Loucy (cell line): ENCODE data around the gene GNB1L.

Experiments
- H2AFZ ChIP-seq: fragments of 200-600 bp; sonication (generic); 2 replicates; pipeline ENCODE4 v1.6.0; 2016; ENCODE audit warnings: antibody characterized with exemption, mild to moderate bottlenecking, low read length, moderate library complexity
- H3F3A ChIP-seq: fragments of 200-600 bp; 2 replicates; pipeline ENCODE4 v1.6.0; 2016; ENCODE audit warnings: antibody characterized with exemption, low read depth, mild to moderate bottlenecking
- H3K27me3 ChIP-seq: fragments of 200-600 bp; sonication (generic); 2 replicates; pipeline ENCODE4 v1.6.1; 2014; ENCODE audit warnings: low read length, mild to moderate bottlenecking; ENCODE audit not compliant: insufficient read depth, poor library complexity, severe bottlenecking
- H3K36me3 ChIP-seq: fragments of 200-600 bp; sonication (generic); 2 replicates; pipeline ENCODE4 v1.6.1; 2016; ENCODE audit warnings: low read length; ENCODE audit not compliant: insufficient read depth
- H3K4me1 ChIP-seq: fragments of 200-600 bp; sonication (generic); 2 replicates; pipeline ENCODE4 v1.5.1; 2014; ENCODE audit warnings: low read length, mild to moderate bottlenecking; ENCODE audit not compliant: insufficient read depth, poor library complexity, severe bottlenecking
- H3K4me2 ChIP-seq: fragments of 200-600 bp; sonication (generic); 2 replicates; pipeline ENCODE4 v1.6.0; 2014; ENCODE audit warnings: antibody characterized with exemption, low read length, low read depth, mild to moderate bottlenecking; ENCODE audit not compliant: poor library complexity, severe bottlenecking
- H3K4me3 ChIP-seq: fragments of 200-600 bp; sonication (generic); 2 replicates; pipeline ENCODE4 v1.5.1; 2014; ENCODE audit warnings: low read length, mild to moderate bottlenecking, mixed read lengths; ENCODE audit not compliant: poor library complexity, severe bottlenecking
- H3K79me2 ChIP-seq: fragments of 200-600 bp; sonication (generic); 2 replicates; pipeline ENCODE4 v1.6.1; 2014; ENCODE audit warnings: low read length; ENCODE audit not compliant: insufficient read depth
- H3K9ac ChIP-seq: fragments of 200-600 bp; sonication (generic); 2 replicates; pipeline ENCODE4 v1.6.0; 2014; ENCODE audit warnings: mild to moderate bottlenecking, low read depth, low read length, moderate library complexity; ENCODE audit not compliant: poor library complexity, severe bottlenecking
- H3K9me2 ChIP-seq: fragments of 200-600 bp; sonication (generic); replicated peaks from 2 replicates; pipeline ENCODE4 v1.6.1; 2016; ENCODE audit warnings: low read depth, low read length, mixed read lengths
- H3K9me3 ChIP-seq: fragments of 200-600 bp; sonication (generic); 2 replicates; pipeline ENCODE4 v1.6.1; 2014; ENCODE audit warnings: mild to moderate bottlenecking, antibody characterized with exemption, low read length, low read depth; ENCODE audit not compliant: insufficient read depth
- H4K20me1 ChIP-seq: fragments of 200-600 bp; sonication (generic); 2 replicates; pipeline ENCODE4 v1.6.0; 2014; ENCODE audit warnings: antibody characterized with exemption, low read length, mild to moderate bottlenecking; ENCODE audit not compliant: insufficient read depth, poor library complexity, severe bottlenecking
- CTCF ChIP-seq: fragments of 200-600 bp; sonication (generic); conservative IDR thresholded peaks from 2 replicates; pipeline ENCODE4 v1.5.1; 2014; ENCODE audit warnings: mild to moderate bottlenecking, antibody characterized with exemption, low read length
- EZH2phosphoT487 ChIP-seq: fragments of 200-600 bp; IDR thresholded peaks from 2 replicates; pipeline ENCODE4 v1.6.1; 2018; ENCODE audit warnings: antibody characterized with exemption, mild to moderate bottlenecking, moderate library complexity, borderline replicate concordance

The GNB1L gene

GRCh38 chr22:19748139-19748538, 106.5 kb downstream of the GNB1L start:
- no peaks in the 10 kb centered on the region for H3K9me2 ChIP-seq
- no peak overlapping the region for H3K4me3 ChIP-seq
- H3K27me3 ChIP-seq: no peaks in the 10 kb centered on the region
- no peaks in the 10 kb centered on the region for H3F3A ChIP-seq
- no peak overlapping the region for H2AFZ ChIP-seq
- no peak overlapping the region for H3K4me2 ChIP-seq
- no peaks in the 10 kb centered on the region for H3K9me3 ChIP-seq
- no peaks in the 10 kb centered on the region for H3K79me2 ChIP-seq
- H3K9ac ChIP-seq: no peak overlapping the region
- TF ChIP-seq EZH2phosphoT487: no peak
- TF ChIP-seq CTCF: no peak
- H3K36me3 ChIP-seq: no peaks in the 10 kb centered on the region
- H3K4me1 ChIP-seq: no peaks in the 10 kb centered on the region
- H4K20me1 ChIP-seq: no peaks in the 10 kb centered on the region

GRCh38 chr22:19747551-19747950, 107.1 kb downstream of the GNB1L start:
- H3K4me3 ChIP-seq: no peak overlapping the region
- no peaks in the 10 kb centered on the region for H4K20me1 ChIP-seq
- H3K79me2 ChIP-seq: no peaks in the 10 kb centered on the region
- H3F3A ChIP-seq: no peaks in the 10 kb centered on the region
- TF ChIP-seq CTCF (no peak), EZH2phosphoT487 (no peak)
- no peaks in the 10 kb centered on the region for H3K36me3 ChIP-seq
- H3K9ac ChIP-seq: no peak overlapping the region
- no peaks in the 10 kb centered on the region for H3K9me3 ChIP-seq
- no peak overlapping the region for H2AFZ ChIP-seq
- H3K4me2 ChIP-seq: no peak overlapping the region
- H3K27me3 ChIP-seq: no peaks in the 10 kb centered on the region
- no peaks in the 10 kb centered on the region for H3K9me2 ChIP-seq
- H3K4me1 ChIP-seq: no peaks in the 10 kb centered on the region

- H3K36me3 ChIP-seq: no peaks in the 10 kb centered on the region
- H3K9me2 ChIP-seq: no peaks in the 10 kb centered on the region
- no peaks in the 10 kb centered on the region for H3K9me3 ChIP-seq
- H3K4me2 ChIP-seq: no peak overlapping the region
- no peaks in the 10 kb centered on the region for H3K27me3 ChIP-seq
- no peak overlapping the region for H2AFZ ChIP-seq
- H4K20me1 ChIP-seq: no peaks in the 10 kb centered on the region
- no peak for TF ChIP-seq CTCF
- no peak for TF ChIP-seq EZH2phosphoT487
- no peak overlapping the region for H3K4me3 ChIP-seq
- no peaks in the 10 kb centered on the region for H3K79me2 ChIP-seq
- H3F3A ChIP-seq: no peaks in the 10 kb centered on the region
- H3K4me1 ChIP-seq: no peaks in the 10 kb centered on the region
- no peak overlapping the region for H3K9ac ChIP-seq
Measured at GRCh38 chr22:19746726-19747125, 107.9 kb downstream of the GNB1L start.
